ENCODE results near the gene ZNF575. TPM values are rescaled to one million over a fixed set of nuclear protein-coding genes. Genes with fewer than 3 reads are reported as not detected.
A peak's percentile ranks its signal among the peaks of the same experiment; 100 is the strongest.

ZNF575 gene
- total RNA-seq, 1 experiment from 2014 or later: not detected

DNA sequence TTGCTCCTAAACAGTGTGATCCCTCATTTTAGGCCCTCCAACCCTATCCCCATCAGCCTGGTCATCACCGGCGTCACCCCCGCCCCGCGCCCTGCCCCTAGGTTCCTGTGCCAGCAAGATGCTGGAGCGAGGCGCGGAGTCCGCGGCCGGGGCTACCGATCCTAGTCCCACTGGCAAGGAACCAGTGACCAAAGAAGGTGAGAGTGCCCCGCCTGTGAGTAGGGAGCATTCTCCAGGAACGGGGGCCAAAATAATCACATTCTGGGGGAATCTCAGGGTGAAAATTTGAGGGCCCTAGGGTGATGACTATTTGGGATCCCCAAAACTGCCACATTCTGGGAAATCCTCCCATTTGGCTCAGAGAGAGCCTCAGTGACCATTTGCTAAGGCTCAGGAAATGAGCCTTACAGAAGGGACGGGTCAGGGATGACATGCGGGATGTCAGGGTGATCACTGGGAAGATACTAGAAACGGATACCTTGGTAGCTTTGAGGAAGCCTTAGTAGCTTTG, 1.4 kb downstream of the ZNF575 start:
- H3K27me3 Mint-ChIP-seq (ENCODE audit: low read depth): peaks cover 9% of the 10 kb centered on the region
- H3K79me2 ChIP-seq (ENCODE audit: insufficient read depth, low read length): no peaks in the 10 kb centered on the region
- H3K27me3 ChIP-seq (ENCODE audit: insufficient read depth, low read length): no peaks in the 10 kb centered on the region
- no peaks in the 10 kb centered on the region for H4K20me1 ChIP-seq (ENCODE audit: control insufficient read depth, insufficient read depth, insufficient read length)
- no peak overlapping the region for H3T11ph ChIP-seq (ENCODE audit: low read length)
- peaks cover 4% of the 10 kb centered on the region in 2 experiments; a peak in 4 of 5 replicates for H3K9me3 Mint-ChIP-seq
- H3K9ac ChIP-seq (ENCODE audit: extremely low read depth, insufficient read length, low read length): no peak overlapping the region
- peaks cover 13 to 29% (median 21%) of the 10 kb centered on the region in 3 experiments for H3K36me3 Mint-ChIP-seq (ENCODE audit: insufficient read depth in 1 of 3, low read depth in 3 of 3)
- no peak overlapping the region for H2BK5ac ChIP-seq (ENCODE audit: insufficient read length, low read length)
- no CpG with 5 or more reads among the region's 17 CpGs for WGBS (ENCODE audit: extremely low coverage, insufficient read length, low lambda C conversion rate)
- H3K9me3 ChIP-seq (ENCODE audit: control insufficient read depth, low read depth, low read length): no peaks in the 10 kb centered on the region
- H4K91ac ChIP-seq (ENCODE audit: insufficient read length, low read depth, low read length): no peak overlapping the region
- H4K8ac ChIP-seq (replicated peaks; ENCODE audit: insufficient read length, low read depth, low read length): no peak overlapping the region
- no peaks in the 10 kb centered on the region for H3K4me1 ChIP-seq (ENCODE audit: insufficient read depth, low read length)
- H2BK15ac ChIP-seq (ENCODE audit: low read depth, low read length): no peak overlapping the region
- no peak overlapping the region for H2BK20ac ChIP-seq (ENCODE audit: low read depth, low read length, poor library complexity, severe bottlenecking)
- H3K23me2 ChIP-seq (ENCODE audit: insufficient read length, low read depth, low read length, poor library complexity, severe bottlenecking): peaks cover 5% of the 10 kb centered on the region
- no peak overlapping the region for H3K18ac ChIP-seq (ENCODE audit: insufficient read length, low read depth, low read length)
- H3K23ac ChIP-seq (ENCODE audit: insufficient read length, low read depth, low read length): no peak overlapping the region
- H3K4me1 Mint-ChIP-seq: peaks cover 15 to 19% of the 10 kb centered on the region in 2 experiments
- H2BK120ac ChIP-seq (ENCODE audit: low read depth, low read length, poor library complexity, severe bottlenecking): no peak overlapping the region
- H3K56ac ChIP-seq (ENCODE audit: insufficient read length, low read depth, low read length): no peak overlapping the region
- H3K27ac Mint-ChIP-seq: no peak overlapping the region; a peak in 1 of 7 replicates
- peak overlapping the region; percentile 56 for H3K4me2 ChIP-seq (ENCODE audit: insufficient read depth, insufficient read length, low read length)
- H3K27ac ChIP-seq (ENCODE audit: insufficient read length, low read depth, low read length): no peak overlapping the region
- TF ChIP-seq, protein P1, sequence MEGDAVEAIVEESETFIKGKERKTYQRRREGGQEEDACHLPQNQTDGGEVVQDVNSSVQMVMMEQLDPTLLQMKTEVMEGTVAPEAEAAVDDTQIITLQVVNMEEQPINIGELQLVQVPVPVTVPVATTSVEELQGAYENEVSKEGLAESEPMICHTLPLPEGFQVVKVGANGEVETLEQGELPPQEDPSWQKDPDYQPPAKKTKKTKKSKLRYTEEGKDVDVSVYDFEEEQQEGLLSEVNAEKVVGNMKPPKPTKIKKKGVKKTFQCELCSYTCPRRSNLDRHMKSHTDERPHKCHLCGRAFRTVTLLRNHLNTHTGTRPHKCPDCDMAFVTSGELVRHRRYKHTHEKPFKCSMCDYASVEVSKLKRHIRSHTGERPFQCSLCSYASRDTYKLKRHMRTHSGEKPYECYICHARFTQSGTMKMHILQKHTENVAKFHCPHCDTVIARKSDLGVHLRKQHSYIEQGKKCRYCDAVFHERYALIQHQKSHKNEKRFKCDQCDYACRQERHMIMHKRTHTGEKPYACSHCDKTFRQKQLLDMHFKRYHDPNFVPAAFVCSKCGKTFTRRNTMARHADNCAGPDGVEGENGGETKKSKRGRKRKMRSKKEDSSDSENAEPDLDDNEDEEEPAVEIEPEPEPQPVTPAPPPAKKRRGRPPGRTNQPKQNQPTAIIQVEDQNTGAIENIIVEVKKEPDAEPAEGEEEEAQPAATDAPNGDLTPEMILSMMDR (conservative IDR thresholded peaks at IDR 0.05): no peak
- no peak overlapping the region for H4K5ac ChIP-seq (ENCODE audit: insufficient read length, low read depth, low read length)
- no peak overlapping the region for H3K14ac ChIP-seq (ENCODE audit: insufficient read depth, low read length)
- H3K4ac ChIP-seq (ENCODE audit: low read depth, low read length): no peak overlapping the region
- no peak overlapping the region for H2AK5ac ChIP-seq (ENCODE audit: insufficient read length, low read length)
- H2AFZ ChIP-seq (ENCODE audit: low read length): no peak overlapping the region
- no peak for DNase-seq
- no peak overlapping the region for H2BK12ac ChIP-seq (ENCODE audit: insufficient read length, low read depth, low read length)
- peak overlapping the region; percentile 79 to 97 for H3K4me3 Mint-ChIP-seq
- no peaks in the 10 kb centered on the region for H3K79me1 ChIP-seq (ENCODE audit: insufficient read depth, low read depth, low read length, poor library complexity, severe bottlenecking)
